Measurements from ENCODE around the gene PHPT1. TPM values are rescaled to one million over a fixed set of nuclear protein-coding genes. Genes with fewer than 3 reads are reported as not detected.

The PHPT1 gene
- total and polyA plus RNA-seq, 2 experiments from 2014 or later = 86.2 to 437 TPM

DNA sequence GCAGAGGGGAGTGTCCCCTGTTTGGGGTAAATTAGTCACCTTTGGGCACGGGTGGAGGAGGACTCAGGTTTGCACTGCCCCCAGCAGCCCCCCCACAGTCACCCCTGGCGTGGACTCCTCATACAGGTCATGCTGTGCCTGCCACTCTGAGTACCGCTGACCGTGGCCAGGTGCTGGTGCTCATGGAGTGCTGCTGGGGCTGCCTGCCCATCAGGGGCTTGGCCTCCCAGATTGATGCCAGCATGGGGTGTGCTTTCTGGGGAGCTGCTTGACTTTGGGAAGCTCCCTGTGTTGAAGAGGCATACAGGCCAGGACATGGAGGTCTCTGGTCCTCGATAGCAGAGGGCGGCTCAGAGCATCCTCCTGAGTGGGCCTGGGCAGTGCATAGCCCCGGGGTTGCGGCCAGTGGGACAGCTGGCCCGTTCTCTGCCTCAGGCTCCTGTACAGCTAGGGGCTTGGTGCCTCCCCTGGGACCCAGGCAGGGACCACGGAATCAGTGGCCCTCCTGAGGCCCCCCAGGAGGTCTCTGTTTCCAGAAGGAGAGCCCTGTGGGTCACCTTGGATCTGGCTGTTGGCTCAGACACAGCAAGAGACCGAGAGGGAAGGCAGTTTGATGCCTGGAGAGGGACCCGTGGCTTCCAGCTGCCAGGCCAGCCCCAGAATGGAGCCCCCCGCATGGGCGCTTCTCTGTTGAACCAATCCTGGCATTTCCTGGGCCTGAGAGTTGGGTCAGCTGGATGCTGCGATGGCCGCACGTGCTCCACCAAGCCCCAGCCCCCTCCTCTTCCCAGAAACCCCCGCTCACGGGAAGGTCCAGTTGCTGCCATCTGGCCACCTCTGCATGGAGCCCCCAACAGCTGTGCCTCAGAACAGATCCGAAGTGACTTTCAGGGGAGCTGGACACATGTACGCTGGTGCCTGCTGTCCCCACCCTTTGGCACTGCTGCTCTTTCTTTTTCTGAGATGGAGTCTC lies 13.0 kb upstream of the PHPT1 start:
- Histone ChIP-seq H3K9me2 (ENCODE audit: insufficient read depth) (no peaks in the 10 kb centered on the region), H2AFZ (no peak overlapping the region), H3K27ac (ENCODE audit: low read depth) (no peak overlapping the region), H3K36me3 (ENCODE audit: insufficient read depth) (no peaks in the 10 kb centered on the region), H3K27me3 (ENCODE audit: insufficient read depth) (no peaks in the 10 kb centered on the region), H3K79me2 (replicated peaks; ENCODE audit: insufficient read depth) (no peaks in the 10 kb centered on the region), H3K4me3 (no peak overlapping the region), H3K4me1 (ENCODE audit: insufficient read depth) (peaks cover 3% of the 10 kb centered on the region; the same call in 1 of the 2 replicates), H4K20me1 (replicated peaks; ENCODE audit: insufficient read depth) (0 out of 2 replicates have a peak, but pooled peaks cover 6% of the 10 kb centered on the region), H3K4me2 (no peak overlapping the region), H3F3A (replicated peaks; ENCODE audit: low read depth) (no peaks in the 10 kb centered on the region)
- H3K27ac Mint-ChIP-seq = no peak overlapping the region
- H3K4me3 Mint-ChIP-seq = no peak overlapping the region
- TF ChIP-seq ZNF331 (CRISPR knock-in tag; IDR thresholded peaks at IDR 0.05; ENCODE audit: low read depth) (no peak), POLR2AphosphoS5 (IDR thresholded peaks at IDR 0.05; ENCODE audit: low read depth) (no peak), JUNB (IDR thresholded peaks at IDR 0.05; ENCODE audit: unreplicated experiment) (no peak), STAT1 (IDR thresholded peaks at IDR 0.05; ENCODE audit: unreplicated experiment) (no peak), CREB1 (CRISPR knock-in tag; IDR thresholded peaks at IDR 0.05; ENCODE audit: low read depth) (no peak), EZH2phosphoT487 (IDR thresholded peaks at IDR 0.05; ENCODE audit: unreplicated experiment) (no peak), NANOG (IDR thresholded peaks at IDR 0.05; ENCODE audit: borderline replicate concordance) (no peak), ZNF114 (CRISPR knock-in tag; IDR thresholded peaks at IDR 0.05) (no peak), EZH2 (IDR thresholded peaks at IDR 0.05; ENCODE audit: low read depth, unreplicated experiment) (no peak)
- TF ChIP-seq, protein P1, sequence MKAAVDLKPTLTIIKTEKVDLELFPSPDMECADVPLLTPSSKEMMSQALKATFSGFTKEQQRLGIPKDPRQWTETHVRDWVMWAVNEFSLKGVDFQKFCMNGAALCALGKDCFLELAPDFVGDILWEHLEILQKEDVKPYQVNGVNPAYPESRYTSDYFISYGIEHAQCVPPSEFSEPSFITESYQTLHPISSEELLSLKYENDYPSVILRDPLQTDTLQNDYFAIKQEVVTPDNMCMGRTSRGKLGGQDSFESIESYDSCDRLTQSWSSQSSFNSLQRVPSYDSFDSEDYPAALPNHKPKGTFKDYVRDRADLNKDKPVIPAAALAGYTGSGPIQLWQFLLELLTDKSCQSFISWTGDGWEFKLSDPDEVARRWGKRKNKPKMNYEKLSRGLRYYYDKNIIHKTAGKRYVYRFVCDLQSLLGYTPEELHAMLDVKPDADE (IDR thresholded peaks at IDR 0.05) = no peak
- TF ChIP-seq, protein P2, sequence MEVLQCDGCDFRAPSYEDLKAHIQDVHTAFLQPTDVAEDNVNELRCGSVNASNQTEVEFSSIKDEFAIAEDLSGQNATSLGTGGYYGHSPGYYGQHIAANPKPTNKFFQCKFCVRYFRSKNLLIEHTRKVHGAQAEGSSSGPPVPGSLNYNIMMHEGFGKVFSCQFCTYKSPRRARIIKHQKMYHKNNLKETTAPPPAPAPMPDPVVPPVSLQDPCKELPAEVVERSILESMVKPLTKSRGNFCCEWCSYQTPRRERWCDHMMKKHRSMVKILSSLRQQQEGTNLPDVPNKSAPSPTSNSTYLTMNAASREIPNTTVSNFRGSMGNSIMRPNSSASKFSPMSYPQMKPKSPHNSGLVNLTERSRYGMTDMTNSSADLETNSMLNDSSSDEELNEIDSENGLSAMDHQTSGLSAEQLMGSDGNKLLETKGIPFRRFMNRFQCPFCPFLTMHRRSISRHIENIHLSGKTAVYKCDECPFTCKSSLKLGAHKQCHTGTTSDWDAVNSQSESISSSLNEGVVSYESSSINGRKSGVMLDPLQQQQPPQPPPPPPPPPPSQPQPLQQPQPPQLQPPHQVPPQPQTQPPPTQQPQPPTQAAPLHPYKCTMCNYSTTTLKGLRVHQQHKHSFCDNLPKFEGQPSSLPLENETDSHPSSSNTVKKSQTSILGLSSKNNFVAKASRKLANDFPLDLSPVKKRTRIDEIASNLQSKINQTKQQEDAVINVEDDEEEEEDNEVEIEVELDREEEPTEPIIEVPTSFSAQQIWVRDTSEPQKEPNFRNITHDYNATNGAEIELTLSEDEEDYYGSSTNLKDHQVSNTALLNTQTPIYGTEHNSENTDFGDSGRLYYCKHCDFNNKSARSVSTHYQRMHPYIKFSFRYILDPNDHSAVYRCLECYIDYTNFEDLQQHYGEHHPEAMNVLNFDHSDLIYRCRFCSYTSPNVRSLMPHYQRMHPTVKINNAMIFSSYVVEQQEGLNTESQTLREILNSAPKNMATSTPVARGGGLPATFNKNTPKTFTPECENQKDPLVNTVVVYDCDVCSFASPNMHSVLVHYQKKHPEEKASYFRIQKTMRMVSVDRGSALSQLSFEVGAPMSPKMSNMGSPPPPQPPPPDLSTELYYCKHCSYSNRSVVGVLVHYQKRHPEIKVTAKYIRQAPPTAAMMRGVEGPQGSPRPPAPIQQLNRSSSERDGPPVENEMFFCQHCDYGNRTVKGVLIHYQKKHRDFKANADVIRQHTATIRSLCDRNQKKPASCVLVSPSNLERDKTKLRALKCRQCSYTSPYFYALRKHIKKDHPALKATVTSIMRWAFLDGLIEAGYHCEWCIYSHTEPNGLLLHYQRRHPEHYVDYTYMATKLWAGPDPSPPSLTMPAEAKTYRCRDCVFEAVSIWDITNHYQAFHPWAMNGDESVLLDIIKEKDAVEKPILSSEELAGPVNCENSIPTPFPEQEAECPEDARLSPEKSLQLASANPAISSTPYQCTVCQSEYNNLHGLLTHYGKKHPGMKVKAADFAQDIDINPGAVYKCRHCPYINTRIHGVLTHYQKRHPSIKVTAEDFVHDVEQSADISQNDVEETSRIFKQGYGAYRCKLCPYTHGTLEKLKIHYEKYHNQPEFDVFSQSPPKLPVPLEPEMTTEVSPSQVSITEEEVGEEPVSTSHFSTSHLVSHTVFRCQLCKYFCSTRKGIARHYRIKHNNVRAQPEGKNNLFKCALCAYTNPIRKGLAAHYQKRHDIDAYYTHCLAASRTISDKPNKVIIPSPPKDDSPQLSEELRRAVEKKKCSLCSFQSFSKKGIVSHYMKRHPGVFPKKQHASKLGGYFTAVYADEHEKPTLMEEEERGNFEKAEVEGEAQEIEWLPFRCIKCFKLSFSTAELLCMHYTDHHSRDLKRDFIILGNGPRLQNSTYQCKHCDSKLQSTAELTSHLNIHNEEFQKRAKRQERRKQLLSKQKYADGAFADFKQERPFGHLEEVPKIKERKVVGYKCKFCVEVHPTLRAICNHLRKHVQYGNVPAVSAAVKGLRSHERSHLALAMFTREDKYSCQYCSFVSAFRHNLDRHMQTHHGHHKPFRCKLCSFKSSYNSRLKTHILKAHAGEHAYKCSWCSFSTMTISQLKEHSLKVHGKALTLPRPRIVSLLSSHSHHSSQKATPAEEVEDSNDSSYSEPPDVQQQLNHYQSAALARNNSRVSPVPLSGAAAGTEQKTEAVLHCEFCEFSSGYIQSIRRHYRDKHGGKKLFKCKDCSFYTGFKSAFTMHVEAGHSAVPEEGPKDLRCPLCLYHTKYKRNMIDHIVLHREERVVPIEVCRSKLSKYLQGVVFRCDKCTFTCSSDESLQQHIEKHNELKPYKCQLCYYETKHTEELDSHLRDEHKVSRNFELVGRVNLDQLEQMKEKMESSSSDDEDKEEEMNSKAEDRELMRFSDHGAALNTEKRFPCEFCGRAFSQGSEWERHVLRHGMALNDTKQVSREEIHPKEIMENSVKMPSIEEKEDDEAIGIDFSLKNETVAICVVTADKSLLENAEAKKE (CRISPR knock-in tag; IDR thresholded peaks at IDR 0.05) = no peak
- TF ChIP-seq, protein P3, sequence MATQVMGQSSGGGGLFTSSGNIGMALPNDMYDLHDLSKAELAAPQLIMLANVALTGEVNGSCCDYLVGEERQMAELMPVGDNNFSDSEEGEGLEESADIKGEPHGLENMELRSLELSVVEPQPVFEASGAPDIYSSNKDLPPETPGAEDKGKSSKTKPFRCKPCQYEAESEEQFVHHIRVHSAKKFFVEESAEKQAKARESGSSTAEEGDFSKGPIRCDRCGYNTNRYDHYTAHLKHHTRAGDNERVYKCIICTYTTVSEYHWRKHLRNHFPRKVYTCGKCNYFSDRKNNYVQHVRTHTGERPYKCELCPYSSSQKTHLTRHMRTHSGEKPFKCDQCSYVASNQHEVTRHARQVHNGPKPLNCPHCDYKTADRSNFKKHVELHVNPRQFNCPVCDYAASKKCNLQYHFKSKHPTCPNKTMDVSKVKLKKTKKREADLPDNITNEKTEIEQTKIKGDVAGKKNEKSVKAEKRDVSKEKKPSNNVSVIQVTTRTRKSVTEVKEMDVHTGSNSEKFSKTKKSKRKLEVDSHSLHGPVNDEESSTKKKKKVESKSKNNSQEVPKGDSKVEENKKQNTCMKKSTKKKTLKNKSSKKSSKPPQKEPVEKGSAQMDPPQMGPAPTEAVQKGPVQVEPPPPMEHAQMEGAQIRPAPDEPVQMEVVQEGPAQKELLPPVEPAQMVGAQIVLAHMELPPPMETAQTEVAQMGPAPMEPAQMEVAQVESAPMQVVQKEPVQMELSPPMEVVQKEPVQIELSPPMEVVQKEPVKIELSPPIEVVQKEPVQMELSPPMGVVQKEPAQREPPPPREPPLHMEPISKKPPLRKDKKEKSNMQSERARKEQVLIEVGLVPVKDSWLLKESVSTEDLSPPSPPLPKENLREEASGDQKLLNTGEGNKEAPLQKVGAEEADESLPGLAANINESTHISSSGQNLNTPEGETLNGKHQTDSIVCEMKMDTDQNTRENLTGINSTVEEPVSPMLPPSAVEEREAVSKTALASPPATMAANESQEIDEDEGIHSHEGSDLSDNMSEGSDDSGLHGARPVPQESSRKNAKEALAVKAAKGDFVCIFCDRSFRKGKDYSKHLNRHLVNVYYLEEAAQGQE (IDR thresholded peaks at IDR 0.05; ENCODE audit: unreplicated experiment) = no peak
- TF ChIP-seq, protein P4, sequence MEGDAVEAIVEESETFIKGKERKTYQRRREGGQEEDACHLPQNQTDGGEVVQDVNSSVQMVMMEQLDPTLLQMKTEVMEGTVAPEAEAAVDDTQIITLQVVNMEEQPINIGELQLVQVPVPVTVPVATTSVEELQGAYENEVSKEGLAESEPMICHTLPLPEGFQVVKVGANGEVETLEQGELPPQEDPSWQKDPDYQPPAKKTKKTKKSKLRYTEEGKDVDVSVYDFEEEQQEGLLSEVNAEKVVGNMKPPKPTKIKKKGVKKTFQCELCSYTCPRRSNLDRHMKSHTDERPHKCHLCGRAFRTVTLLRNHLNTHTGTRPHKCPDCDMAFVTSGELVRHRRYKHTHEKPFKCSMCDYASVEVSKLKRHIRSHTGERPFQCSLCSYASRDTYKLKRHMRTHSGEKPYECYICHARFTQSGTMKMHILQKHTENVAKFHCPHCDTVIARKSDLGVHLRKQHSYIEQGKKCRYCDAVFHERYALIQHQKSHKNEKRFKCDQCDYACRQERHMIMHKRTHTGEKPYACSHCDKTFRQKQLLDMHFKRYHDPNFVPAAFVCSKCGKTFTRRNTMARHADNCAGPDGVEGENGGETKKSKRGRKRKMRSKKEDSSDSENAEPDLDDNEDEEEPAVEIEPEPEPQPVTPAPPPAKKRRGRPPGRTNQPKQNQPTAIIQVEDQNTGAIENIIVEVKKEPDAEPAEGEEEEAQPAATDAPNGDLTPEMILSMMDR (conservative IDR thresholded peaks at IDR 0.05; ENCODE audit: low read depth in 2 of 2) = no peak
- peaks cover 30% of the 10 kb centered on the region for H3K27me3 Mint-ChIP-seq (ENCODE audit: insufficient read depth, low read depth, poor library complexity)
- peaks cover 31% of the 10 kb centered on the region for H3K36me3 Mint-ChIP-seq (ENCODE audit: low read depth)
- H3K4me1 Mint-ChIP-seq = peaks cover 14% of the 10 kb centered on the region
- no peaks in the 10 kb centered on the region; the same call in 1 of the 3 replicates for H3K9me3 Mint-ChIP-seq
- DNase-seq (ENCODE audit: low spot score) (no peak), ATAC-seq (no peak)

All from GM23338 (cell line).